Stimulated activated CD8-positive, alpha-beta memory T cell treated with anti-CD3 and anti-CD28 coated beads, Interleukin-4, amount 100 ng/mL, for 24 hours (primary cell): Measurements from ENCODE around the gene UQCRHL.

ENCODE experiments used
- DNase-seq: peaks from one replicate; pipeline ENCODE4 v3.0.0-alpha.2; 2020; ENCODE audit warnings: low read depth

UQCRHL gene

GRCh38 chr1:15797614-15798390 is 9.6 kb downstream of the UQCRHL start:
- DNase-seq, result no peak

GRCh38 chr1:15796086-15796462 is 11.4 kb downstream of the UQCRHL start:
- no peak for DNase-seq

DNA sequence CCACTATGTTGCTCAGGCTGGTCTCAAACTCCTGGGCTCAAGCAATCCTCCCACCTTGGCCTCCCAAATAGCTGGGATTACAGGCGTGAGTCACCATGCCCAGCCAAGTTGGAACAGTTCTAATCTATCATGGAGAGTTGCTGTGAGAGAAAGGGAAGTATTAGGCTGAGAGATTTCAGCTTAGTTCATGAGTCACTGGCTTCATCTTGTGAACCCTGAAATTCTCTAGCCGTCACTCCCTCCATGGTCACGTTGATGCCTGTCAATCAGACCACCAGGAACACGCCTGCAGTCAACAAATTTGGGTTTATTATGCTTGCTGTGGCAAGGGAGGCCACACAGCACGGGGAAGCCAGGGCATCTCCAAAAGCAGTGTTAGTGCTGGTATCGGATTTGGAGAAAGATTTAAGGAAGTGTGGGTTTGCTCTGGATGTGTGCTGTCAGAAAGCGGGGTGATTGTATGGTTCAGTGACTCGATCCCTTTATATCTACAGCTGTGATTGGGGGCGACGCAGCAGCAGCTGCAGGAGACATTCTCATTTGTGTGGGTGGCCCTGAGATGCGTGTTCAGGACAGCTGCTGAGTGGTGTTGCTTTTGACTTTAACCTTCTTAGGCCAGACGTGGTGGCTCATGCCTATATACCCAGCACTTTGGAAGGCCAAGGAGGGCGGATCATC is 18.7 kb downstream of the UQCRHL start:
- no peak for DNase-seq

GRCh38 chr1:15786581-15786980 is 20.9 kb downstream of the UQCRHL start:
- no peak for DNase-seq

DNA sequence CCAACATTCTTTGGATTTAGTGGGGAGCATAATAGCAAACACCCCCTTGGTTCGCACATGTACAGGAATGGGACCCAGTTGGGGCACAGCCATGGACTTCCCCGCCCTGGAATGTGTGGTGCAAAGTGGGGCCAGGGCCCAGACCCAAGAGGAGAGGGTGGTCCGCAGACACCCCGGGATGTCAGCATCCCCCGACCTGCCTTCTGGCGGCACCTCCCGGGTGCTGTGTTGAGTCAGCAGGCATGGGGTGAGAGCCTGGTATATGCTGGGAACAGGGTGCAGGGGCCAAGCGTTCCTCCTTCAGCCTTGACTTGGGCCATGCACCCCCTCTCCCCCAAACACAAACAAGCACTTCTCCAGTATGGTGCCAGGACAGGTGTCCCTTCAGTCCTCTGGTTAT is 21.8 kb downstream of the UQCRHL start:
- no peak for DNase-seq

GRCh38 chr1:15777909-15778707 is 29.3 kb downstream of the UQCRHL start:
- no peak for DNase-seq

DNA sequence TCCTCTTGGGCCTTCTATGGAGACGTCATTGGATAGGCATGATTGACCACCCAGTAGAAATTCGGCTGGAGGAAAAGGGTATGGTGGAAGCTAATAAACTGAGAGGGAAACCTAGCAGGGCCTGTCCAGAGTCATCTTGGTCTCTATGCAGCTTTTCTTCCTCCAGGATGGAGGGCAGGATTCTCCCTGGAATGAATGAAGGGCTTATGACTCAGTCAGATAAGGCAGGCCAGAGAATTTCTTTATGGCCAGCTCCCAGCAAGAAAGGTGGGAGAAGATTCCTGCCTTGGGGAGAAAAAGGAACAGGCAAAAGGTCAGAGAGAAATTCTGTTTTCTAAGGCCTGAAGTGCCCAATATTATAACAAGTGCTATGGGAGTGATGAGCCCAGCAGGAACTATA is 31.7 kb downstream of the UQCRHL start:
- DNase-seq, result no peak

- no peak for DNase-seq
Measured at GRCh38 chr1:15771836-15772515, 35.5 kb downstream of the UQCRHL start.

GRCh38 chr1:15770313-15770962 is 37.0 kb downstream of the UQCRHL start:
- no peak for DNase-seq

DNA sequence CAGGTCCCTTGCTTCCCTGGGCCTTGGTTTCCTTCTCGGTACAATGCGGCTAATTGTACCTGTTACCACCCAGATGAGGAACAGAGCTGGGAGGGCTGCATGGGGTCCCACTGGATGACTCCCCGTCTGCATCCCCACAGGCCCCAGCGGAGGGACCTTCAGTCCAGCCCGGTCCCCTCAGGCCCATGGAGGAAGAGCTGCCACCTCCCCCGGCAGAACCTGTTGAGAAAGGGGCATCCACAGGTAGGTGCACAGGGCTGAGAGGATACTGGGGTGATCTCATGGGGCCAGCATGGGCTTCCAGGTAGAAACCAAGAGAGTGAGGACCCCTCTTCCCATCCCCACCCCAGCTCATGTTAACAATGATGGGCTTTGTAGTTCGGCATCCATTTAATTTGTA is 39.1 kb downstream of the UQCRHL start:
- no peak for DNase-seq

GRCh38 chr1:15767941-15768340 is 39.5 kb downstream of the UQCRHL start:
- no peak for DNase-seq

DNA sequence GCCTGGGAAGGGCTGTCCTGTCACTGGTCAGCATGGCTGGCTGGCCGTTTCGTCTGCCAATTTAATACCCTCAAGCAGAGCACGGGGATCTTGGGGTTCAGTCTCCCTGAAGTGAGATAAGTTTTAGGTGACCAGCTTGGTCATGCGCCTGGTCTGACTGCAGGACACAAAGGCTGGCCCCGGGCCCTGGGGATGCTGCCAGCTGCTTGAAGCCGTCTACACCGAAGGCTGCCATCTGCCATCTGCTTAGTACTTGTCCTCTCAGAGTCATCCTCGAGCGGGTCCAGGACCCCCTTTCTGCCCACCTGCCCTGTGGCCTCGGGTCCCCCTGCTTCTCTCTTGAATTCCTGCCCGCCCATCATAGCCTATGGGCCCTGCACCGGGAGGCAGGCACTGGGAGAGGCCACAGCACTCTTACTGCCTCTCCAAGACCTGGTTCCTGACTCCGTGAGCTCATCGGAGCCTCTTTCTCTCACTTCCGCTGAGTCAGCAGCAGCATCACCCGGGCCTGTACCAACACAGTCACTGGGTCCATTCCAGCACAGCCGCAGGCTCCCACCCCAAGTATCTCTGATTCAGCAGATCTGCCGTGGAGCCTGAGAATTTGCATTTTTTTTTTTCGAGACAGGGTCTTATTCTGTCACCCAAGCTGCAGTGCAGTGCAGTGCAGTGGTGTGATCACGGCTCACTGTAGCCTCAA is 41.8 kb downstream of the UQCRHL start:
- no peak for DNase-seq

- no peak for DNase-seq
Measured at GRCh38 chr1:15764890-15765289, 42.6 kb downstream of the UQCRHL start.

- DNase-seq, result no peak
Measured at GRCh38 chr1:15764269-15764764, 43.1 kb downstream of the UQCRHL start.

DNA sequence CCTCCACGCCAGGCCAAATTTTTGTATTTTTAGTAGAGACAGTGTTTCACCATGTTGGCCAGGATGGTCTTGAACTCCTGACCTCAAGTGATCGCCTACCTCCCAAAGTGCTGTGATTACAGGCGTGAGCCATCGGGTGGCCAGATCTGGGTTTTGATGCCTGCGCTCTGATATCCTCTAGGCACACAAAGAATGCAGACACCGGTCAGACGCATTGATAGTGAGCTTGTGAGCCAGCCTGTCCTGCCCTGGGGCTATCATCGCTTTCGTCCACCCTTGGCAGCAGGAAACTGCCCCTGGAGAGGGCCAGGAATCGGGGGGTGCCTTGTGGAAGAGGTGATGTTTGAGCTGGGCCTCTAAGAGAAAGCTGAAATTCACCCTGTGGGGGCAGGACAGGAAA is 44.9 kb downstream of the UQCRHL start:
- no peak for DNase-seq

DNA sequence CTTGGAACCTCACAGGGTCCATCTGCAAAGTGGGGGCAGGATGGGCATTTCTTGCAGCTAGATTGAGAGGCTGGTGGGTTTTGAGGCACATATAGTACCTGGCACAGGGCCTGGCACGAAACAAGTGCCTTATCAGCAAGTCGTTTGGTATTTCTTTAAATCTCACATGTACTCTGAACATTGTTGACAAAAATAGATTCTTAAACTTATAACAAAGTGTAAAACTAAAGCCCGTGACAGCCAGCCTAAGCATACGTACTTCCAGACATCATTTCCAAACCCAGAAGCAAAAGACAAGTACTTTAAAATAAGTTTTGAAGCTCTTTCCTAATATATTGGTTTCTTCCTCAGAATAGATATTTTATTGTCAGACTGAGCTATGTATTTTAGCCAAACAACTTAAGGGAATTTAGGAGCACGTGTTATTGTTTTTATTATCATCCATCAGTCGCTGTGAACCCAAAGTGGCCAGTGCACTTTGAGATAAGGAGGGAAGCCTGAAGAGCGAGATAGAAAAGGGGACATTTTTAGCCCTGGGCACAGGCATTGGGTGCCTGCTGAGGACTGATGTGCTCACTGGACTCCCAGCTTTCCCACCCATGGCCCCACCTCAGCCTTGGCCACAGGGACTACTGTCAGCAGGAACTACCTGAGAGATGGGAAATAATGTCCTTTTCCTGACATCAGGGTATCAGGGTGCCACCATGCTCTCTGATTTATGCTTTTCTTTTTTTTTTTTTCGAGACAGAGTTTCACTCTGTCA is 45.9 kb downstream of the UQCRHL start:
- DNase-seq, result no peak

DNA sequence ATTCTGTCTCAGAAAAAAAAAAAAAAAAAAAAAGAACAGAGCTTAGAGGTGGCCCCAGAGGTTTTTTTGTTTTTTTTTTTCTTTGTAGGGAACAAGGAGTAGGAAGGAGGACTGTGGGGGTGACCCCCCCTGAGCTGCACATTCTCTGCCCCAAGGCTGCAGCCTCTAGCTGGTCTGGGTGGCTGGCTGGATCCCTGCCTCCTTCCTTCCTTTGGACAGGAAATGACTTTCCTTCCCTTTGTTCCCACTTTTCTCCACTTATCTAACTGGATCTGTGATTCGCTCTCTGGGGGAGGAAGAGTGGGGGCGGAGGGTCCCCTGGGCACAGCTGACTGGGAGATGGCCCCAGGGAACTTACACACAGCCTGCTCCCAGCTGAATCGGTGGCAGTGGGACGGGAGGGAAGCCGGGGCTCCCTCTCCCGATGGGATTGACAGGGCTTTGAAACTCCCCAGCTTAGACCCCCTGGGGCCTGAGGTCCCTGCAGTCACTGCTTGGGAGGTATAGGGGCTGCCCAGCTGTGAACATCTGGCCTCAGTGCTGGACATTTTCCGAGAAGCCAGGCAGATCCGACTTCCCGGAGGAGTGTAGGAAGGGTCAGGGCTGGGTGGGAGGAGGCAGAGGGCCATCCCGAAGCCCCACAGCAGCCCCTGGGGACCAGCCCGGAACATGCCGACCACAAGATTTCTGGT is 46.8 kb downstream of the UQCRHL start:
- DNase-seq, result no peak

GRCh38 chr1:15758953-15759661 is 48.3 kb downstream of the UQCRHL start:
- DNase-seq, result no peak

- no peak for DNase-seq
Measured at GRCh38 chr1:15758343-15758931, 49.0 kb downstream of the UQCRHL start, which contains the start of gene FBLIM1. Gene FBLIM1, plus strand, starts transcription at chr1:15758795. Its CDS starts 6,189 bp downstream, at chr1:15764984.
